ENCODE measurements around the gene TRPC4AP.

- TF ChIP-seq, protein P1, sequence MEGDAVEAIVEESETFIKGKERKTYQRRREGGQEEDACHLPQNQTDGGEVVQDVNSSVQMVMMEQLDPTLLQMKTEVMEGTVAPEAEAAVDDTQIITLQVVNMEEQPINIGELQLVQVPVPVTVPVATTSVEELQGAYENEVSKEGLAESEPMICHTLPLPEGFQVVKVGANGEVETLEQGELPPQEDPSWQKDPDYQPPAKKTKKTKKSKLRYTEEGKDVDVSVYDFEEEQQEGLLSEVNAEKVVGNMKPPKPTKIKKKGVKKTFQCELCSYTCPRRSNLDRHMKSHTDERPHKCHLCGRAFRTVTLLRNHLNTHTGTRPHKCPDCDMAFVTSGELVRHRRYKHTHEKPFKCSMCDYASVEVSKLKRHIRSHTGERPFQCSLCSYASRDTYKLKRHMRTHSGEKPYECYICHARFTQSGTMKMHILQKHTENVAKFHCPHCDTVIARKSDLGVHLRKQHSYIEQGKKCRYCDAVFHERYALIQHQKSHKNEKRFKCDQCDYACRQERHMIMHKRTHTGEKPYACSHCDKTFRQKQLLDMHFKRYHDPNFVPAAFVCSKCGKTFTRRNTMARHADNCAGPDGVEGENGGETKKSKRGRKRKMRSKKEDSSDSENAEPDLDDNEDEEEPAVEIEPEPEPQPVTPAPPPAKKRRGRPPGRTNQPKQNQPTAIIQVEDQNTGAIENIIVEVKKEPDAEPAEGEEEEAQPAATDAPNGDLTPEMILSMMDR (IDR thresholded peaks at IDR 0.05), result no peak
- no peak for TF ChIP-seq POLR2A (IDR thresholded peaks at IDR 0.05)
- TF ChIP-seq EP300 (IDR thresholded peaks at IDR 0.05), result no peak
Measured at GRCh38 chr20:35042268-35042667, 50.3 kb downstream of the TRPC4AP start.
